ENCODE data around the gene ATF1. TPM values are rescaled to one million over a fixed set of nuclear protein-coding genes. Genes with fewer than 3 reads are reported as not detected.
"Not testable (repeated sequence)": the region's sequence is repeated elsewhere in the genome, so short reads cannot be mapped to it uniquely, and the experiment has no call there.

The ATF1 gene
- total RNA-seq, 3 donors from 2014 or later (not counting 1 experiment from before 2014, with no cell fraction given): 20.1 to 36.8 (median 23.1) TPM

GRCh38 chr12:50859621-50860310 is 95.9 kb downstream of the ATF1 start:
- Mint-ChIP-seq H3K4me1 (no peaks in the 10 kb centered on the region), H3K27ac (no peak overlapping the region), H3K36me3 (no peaks in the 10 kb centered on the region), H3K27me3 (ENCODE audit: low read depth in 2 of 2) (peaks cover 0 to 2% of the 10 kb centered on the region in 2 donors), H3K4me3 (no peak overlapping the region), H3K9me3 (no peaks in the 10 kb centered on the region)
- ATAC-seq (no peak), DNase-seq (no peak)
- Histone ChIP-seq H3K9me3 (ENCODE audit: control insufficient read depth, insufficient read depth, low read length) (no peaks in the 10 kb centered on the region), H3K36me3 (ENCODE audit: control insufficient read depth, insufficient read depth, low read length) (no peaks in the 10 kb centered on the region), H3K4me1 (ENCODE audit: control insufficient read depth, insufficient read depth, low read length) (no peaks in the 10 kb centered on the region), H3K27ac (ENCODE audit: low read length) (no peak overlapping the region), H3K27me3 (ENCODE audit: control insufficient read depth, insufficient read depth, low read length) (no peaks in the 10 kb centered on the region), H3K4me3 (ENCODE audit: low read length) (no peak overlapping the region)
- no peak for TF ChIP-seq CTCF (IDR thresholded peaks at IDR 0.05)
- WGBS (ENCODE audit: insufficient coverage): 98% methylated on average over 4 of the region's 4 CpGs
- intact Hi-C loops (cut with micrococcal nuclease): no loop called here

GRCh38 chr12:50862316-50862715 is 98.4 kb downstream of the ATF1 start:
- Histone ChIP-seq H3K4me1 (ENCODE audit: control insufficient read depth, insufficient read depth, low read length) (no peaks in the 10 kb centered on the region), H3K4me3 (ENCODE audit: low read length) (no peak overlapping the region), H3K9me3 (ENCODE audit: control insufficient read depth, insufficient read depth, low read length) (peaks cover 4% of the 10 kb centered on the region), H3K27me3 (ENCODE audit: control insufficient read depth, insufficient read depth, low read length) (no peaks in the 10 kb centered on the region), H3K27ac (ENCODE audit: low read length) (no peak overlapping the region), H3K36me3 (ENCODE audit: control insufficient read depth, insufficient read depth, low read length) (no peaks in the 10 kb centered on the region)
- WGBS (ENCODE audit: insufficient coverage): 96% methylated on average over 6 of the region's 6 CpGs
- H3K36me3 Mint-ChIP-seq: no peaks in the 10 kb centered on the region
- ATAC-seq (no peak), DNase-seq (no peak)
- no peak overlapping the region for H3K27ac Mint-ChIP-seq
- no peak overlapping the region for H3K4me3 Mint-ChIP-seq
- no peak for TF ChIP-seq CTCF (IDR thresholded peaks at IDR 0.05)
- H3K4me1 Mint-ChIP-seq: no peaks in the 10 kb centered on the region
- intact Hi-C loops (cut with micrococcal nuclease): no loop called here
- H3K9me3 Mint-ChIP-seq: peaks cover 0 to 5% of the 10 kb centered on the region in 2 donors
- peaks cover 0 to 6% of the 10 kb centered on the region in 2 donors for H3K27me3 Mint-ChIP-seq (ENCODE audit: low read depth in 2 of 2)

DNA sequence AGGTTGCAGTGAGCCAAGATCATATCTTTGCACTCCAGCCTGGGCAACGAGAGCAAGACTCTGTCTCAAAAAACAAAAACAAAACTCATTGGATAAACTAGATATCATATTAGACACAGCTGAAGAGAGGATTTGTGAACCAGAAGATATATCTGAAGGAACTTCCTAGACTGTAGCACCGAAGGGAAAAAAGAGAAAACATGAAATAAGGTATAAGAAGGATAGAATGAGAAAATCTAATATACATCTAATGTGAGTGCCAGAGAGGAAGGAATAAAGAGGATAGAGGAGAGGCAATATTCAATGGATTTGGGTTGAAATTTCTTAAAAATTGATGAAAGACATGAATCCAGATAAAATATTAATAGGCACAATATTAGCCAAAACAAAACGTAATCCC is 101.4 kb downstream of the ATF1 start:
- Histone ChIP-seq H3K27me3 (ENCODE audit: control insufficient read depth, insufficient read depth, low read length) (no peaks in the 10 kb centered on the region), H3K4me3 (ENCODE audit: low read length) (no peak overlapping the region), H3K36me3 (ENCODE audit: control insufficient read depth, insufficient read depth, low read length) (no peaks in the 10 kb centered on the region), H3K4me1 (ENCODE audit: control insufficient read depth, insufficient read depth, low read length) (no peaks in the 10 kb centered on the region), H3K9me3 (ENCODE audit: control insufficient read depth, insufficient read depth, low read length) (peaks cover 4% of the 10 kb centered on the region), H3K27ac (ENCODE audit: low read length) (no peak overlapping the region)
- Mint-ChIP-seq H3K27ac (no peak overlapping the region), H3K4me1 (no peaks in the 10 kb centered on the region), H3K27me3 (ENCODE audit: low read depth in 2 of 2) (peaks cover 6 to 16% of the 10 kb centered on the region in 2 donors), H3K36me3 (no peaks in the 10 kb centered on the region), H3K9me3 (peaks cover 0 to 5% of the 10 kb centered on the region in 2 donors), H3K4me3 (no peak overlapping the region)
- DNase-seq: no peak
- intact Hi-C loops (cut with micrococcal nuclease): no loop called here
- no CpG with 5 or more reads among the region's 3 CpGs for WGBS (ENCODE audit: insufficient coverage)
- no peak for ATAC-seq
- TF ChIP-seq CTCF (IDR thresholded peaks at IDR 0.05): no peak

- H3K27me3 ChIP-seq (ENCODE audit: control insufficient read depth, insufficient read depth, low read length); H3K9me3 Mint-ChIP-seq; H3K9me3 ChIP-seq (ENCODE audit: control insufficient read depth, insufficient read depth, low read length); H3K36me3 ChIP-seq (ENCODE audit: control insufficient read depth, insufficient read depth, low read length); H3K4me1 ChIP-seq (ENCODE audit: control insufficient read depth, insufficient read depth, low read length); H3K36me3 Mint-ChIP-seq; H3K4me3 ChIP-seq (ENCODE audit: low read length); ATAC-seq; intact Hi-C loops (cut with micrococcal nuclease); H3K27ac ChIP-seq (ENCODE audit: low read length); H3K4me3 Mint-ChIP-seq; H3K27ac Mint-ChIP-seq; H3K4me1 Mint-ChIP-seq: not testable (repeated sequence)
- no CpG with 5 or more reads among the region's 2 CpGs for WGBS (ENCODE audit: insufficient coverage)
- DNase-seq: peak in 1 of 2 donors; percentile 6
- peaks cover 4 to 23% of the 10 kb centered on the region in 2 donors for H3K27me3 Mint-ChIP-seq (ENCODE audit: low read depth in 2 of 2)
These were observed 105.0 kb downstream of the ATF1 start for GRCh38 chr12:50868881-50869280.

Other genes starting within 250 kb of the ATF1 start
- not detected for gene TMPRSS12, start 78.8 kb downstream of the ATF1 start, total RNA-seq
- not detected for gene HIGD1C, start 188.4 kb downstream of the ATF1 start, total RNA-seq